KBM-7 (cell line): ENCODE data around the gene GPR37L1.
"Not testable (repeated sequence)": the region's sequence is repeated elsewhere in the genome, so short reads cannot be mapped to it uniquely, and the experiment has no call there.

Source experiments
- DNase-seq: peaks from one replicate; pipeline ENCODE4 v3.0.0-alpha.2; 2015
- in situ Hi-C: fragments of 300-500 bp; cut with MboI; formaldehyde crosslinking; loops from 2 replicates; pipeline ENCODE4 v1.14.3; 2020; ENCODE audit warnings: low sequenced_read_pairs, low pct_unique_long_range_greater_than_20kb, mixed read lengths

GPR37L1 gene

GRCh38 chr1:202180751-202181139 is 58.0 kb downstream of the GPR37L1 start:
- DNase-seq, in situ Hi-C loops: not testable (repeated sequence)

DNA sequence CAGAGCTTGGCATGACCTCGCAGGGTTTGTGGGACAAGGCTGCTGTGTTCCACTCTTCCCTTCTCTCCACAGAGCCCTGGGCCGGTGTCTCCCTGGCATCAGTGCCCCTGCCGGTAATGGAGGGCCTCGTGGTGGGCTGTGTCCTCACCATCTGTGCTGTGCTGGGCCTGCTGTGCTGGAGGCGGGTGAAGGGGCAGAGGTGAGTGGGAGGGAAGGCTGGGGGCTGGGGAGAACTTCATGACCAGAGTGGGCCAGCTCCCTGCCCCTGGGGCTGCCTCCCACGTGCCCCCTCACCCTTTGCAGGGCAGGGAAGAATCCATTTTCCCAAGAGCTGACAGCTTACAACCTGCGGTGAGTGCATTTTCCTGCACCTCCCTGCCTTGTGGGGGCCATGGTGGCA is 58.9 kb downstream of the GPR37L1 start:
- DNase-seq = no peak
- in situ Hi-C loops = no loop called here

GRCh38 chr1:202182040-202182877 is 59.5 kb downstream of the GPR37L1 start:
- no peak for DNase-seq
- in situ Hi-C loops = no loop called here
